HUES64 (cell line): ENCODE data around the gene PLS3.

ENCODE experiments used
- H3K27ac ChIP-seq: 2 replicates; pipeline ENCODE4 v1.7.0; 2013; ENCODE audit warnings: low read depth, low read length, inconsistent platforms
- H3K27me3 ChIP-seq: 2 replicates; pipeline ENCODE4 v1.6.1; 2013; ENCODE audit warnings: mild to moderate bottlenecking, low read length; ENCODE audit not compliant: insufficient read depth
- H3K36me3 ChIP-seq: 2 replicates; pipeline ENCODE4 v1.6.1; 2013; ENCODE audit warnings: mild to moderate bottlenecking, low read length; ENCODE audit not compliant: insufficient read depth
- H3K4me1 ChIP-seq: 2 replicates; pipeline ENCODE4 v1.6.1; 2013; ENCODE audit warnings: mild to moderate bottlenecking, low read length, moderate library complexity; ENCODE audit not compliant: insufficient read depth
- H3K4me3 ChIP-seq: 2 replicates; pipeline ENCODE4 v1.5.1; 2013; ENCODE audit warnings: mild to moderate bottlenecking, low read length, moderate library complexity
- H3K9ac ChIP-seq: 2 replicates; pipeline ENCODE4 v1.6.1; 2013; ENCODE audit warnings: mild to moderate bottlenecking, low read depth, low read length
- H3K9me3 ChIP-seq: 2 replicates; pipeline ENCODE4 v1.6.1; 2013; ENCODE audit warnings: low read depth, low read length; ENCODE audit not compliant: insufficient read depth
- WGBS: fragments of 150-250, 120-280 bp; methylation state at CpG from one replicate; pipeline ENCODE4 v1.1.7; 2013; ENCODE audit warnings: missing lambda C conversion rate; 5-methylcytosine and 5-hydroxymethylcytosine counted together

The PLS3 gene

DNA sequence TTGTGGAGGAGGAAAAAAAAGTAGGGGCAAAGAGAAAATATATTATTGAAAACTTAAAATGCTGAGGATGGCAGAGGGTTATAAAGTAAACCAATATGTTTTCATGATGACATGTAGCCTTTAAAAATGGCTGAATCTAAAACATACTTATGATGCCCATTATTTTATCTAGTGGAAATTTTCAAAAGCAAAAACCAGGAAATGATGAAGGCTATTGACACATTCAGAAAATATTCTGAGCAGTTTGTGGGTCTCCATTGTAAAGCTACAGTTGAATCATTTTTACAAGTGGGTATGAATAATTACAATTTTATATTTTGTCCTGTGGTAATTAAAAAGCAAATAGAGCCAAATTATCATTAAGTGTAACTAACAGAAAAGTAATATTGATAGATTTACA lies 10.7 kb downstream of the PLS3 start:
- Histone ChIP-seq H3K4me3 (no peak overlapping the region), H3K27me3 (no peaks in the 10 kb centered on the region), H3K36me3 (peaks cover 10% of the 10 kb centered on the region), H3K9ac (no peak overlapping the region), H3K27ac (no peak overlapping the region), H3K4me1 (no peaks in the 10 kb centered on the region), H3K9me3 (no peaks in the 10 kb centered on the region)

DNA sequence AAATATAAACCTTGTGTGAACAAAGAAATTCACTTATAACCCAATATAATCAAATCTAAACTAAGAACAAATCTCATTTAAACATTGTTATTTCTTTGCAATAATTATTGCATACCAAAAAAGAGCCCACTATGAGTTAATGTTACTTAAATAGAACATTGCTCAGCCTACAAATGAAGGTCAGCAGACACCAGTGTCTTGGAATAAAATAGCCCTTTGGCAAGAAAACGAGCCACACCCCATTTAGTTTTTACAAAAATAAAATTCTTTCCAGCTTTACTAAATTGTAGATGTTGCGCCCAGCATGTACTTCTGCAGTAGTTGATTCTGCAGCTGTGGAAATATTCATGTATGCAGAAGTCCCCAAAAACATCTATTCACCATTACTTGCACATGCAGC lies 12.2 kb downstream of the PLS3 start:
- no peaks in the 10 kb centered on the region for H3K27me3 ChIP-seq
- no peak overlapping the region for H3K27ac ChIP-seq
- H3K9ac ChIP-seq: no peak overlapping the region
- H3K9me3 ChIP-seq: no peaks in the 10 kb centered on the region
- H3K36me3 ChIP-seq: peaks cover 16% of the 10 kb centered on the region
- no peak overlapping the region for H3K4me3 ChIP-seq
- no peaks in the 10 kb centered on the region for H3K4me1 ChIP-seq
- 100% methylated on average over 2 of the region's 2 CpGs for WGBS

GRCh38 chrX:115576676-115577075 lies 15.7 kb downstream of the PLS3 start:
- Histone ChIP-seq H3K27ac (no peak overlapping the region), H3K9ac (no peak overlapping the region), H3K9me3 (no peaks in the 10 kb centered on the region), H3K4me1 (peaks cover 6% of the 10 kb centered on the region), H3K36me3 (peaks cover 16% of the 10 kb centered on the region), H3K4me3 (no peak overlapping the region), H3K27me3 (no peaks in the 10 kb centered on the region)
- 96% methylated on average over 5 of the region's 5 CpGs for WGBS

DNA sequence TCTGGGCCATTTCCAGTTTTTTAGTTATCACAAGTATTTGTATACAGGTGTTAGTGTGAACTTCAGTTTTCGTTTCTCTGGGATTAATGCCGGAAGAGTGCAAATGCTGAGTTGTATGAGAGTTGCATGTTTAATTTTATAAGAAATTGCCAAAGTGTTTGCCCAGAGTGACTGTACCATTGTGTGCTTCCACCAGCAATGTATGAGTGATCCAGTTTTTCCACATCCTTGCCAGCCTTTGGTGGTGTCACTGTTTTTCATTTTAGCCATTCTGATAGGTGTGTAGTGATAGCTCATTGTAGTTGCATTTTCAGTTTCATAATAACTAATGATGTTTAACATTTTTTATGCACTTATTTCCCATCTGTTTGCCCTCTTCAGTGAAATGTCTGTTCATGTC lies 18.4 kb downstream of the PLS3 start:
- no peaks in the 10 kb centered on the region for H3K27me3 ChIP-seq
- H3K9me3 ChIP-seq: no peaks in the 10 kb centered on the region
- peaks cover 16% of the 10 kb centered on the region for H3K36me3 ChIP-seq
- H3K9ac ChIP-seq: no peak overlapping the region
- 93% methylated on average over 2 of the region's 2 CpGs for WGBS
- H3K4me3 ChIP-seq: no peak overlapping the region
- peaks cover 33% of the 10 kb centered on the region for H3K4me1 ChIP-seq
- no peak overlapping the region for H3K27ac ChIP-seq

- H3K9ac ChIP-seq: no peak overlapping the region
- peaks cover 37% of the 10 kb centered on the region for H3K4me1 ChIP-seq
- H3K27me3 ChIP-seq: no peaks in the 10 kb centered on the region
- peaks cover 15% of the 10 kb centered on the region for H3K36me3 ChIP-seq
- 96% methylated on average over 6 of the region's 8 CpGs for WGBS
- no peaks in the 10 kb centered on the region for H3K9me3 ChIP-seq
- no peak overlapping the region for H3K27ac ChIP-seq
- no peak overlapping the region for H3K4me3 ChIP-seq
Measured at GRCh38 chrX:115579786-115580294, 18.9 kb downstream of the PLS3 start.

- H3K4me3 ChIP-seq: no peak overlapping the region
- peak overlapping the region; percentile 64; the same call in 1 of the 2 replicates for H3K27ac ChIP-seq
- 67% methylated on average over 1 of the region's 2 CpGs for WGBS
- peaks cover 37% of the 10 kb centered on the region for H3K4me1 ChIP-seq
- H3K36me3 ChIP-seq: peaks cover 6% of the 10 kb centered on the region; the same call in 1 of the 2 replicates
- no peaks in the 10 kb centered on the region for H3K9me3 ChIP-seq
- peak overlapping the region; percentile 39; the same call in 1 of the 2 replicates for H3K9ac ChIP-seq
- H3K27me3 ChIP-seq: no peaks in the 10 kb centered on the region
Measured at GRCh38 chrX:115581759-115582615, 21.0 kb downstream of the PLS3 start.

DNA sequence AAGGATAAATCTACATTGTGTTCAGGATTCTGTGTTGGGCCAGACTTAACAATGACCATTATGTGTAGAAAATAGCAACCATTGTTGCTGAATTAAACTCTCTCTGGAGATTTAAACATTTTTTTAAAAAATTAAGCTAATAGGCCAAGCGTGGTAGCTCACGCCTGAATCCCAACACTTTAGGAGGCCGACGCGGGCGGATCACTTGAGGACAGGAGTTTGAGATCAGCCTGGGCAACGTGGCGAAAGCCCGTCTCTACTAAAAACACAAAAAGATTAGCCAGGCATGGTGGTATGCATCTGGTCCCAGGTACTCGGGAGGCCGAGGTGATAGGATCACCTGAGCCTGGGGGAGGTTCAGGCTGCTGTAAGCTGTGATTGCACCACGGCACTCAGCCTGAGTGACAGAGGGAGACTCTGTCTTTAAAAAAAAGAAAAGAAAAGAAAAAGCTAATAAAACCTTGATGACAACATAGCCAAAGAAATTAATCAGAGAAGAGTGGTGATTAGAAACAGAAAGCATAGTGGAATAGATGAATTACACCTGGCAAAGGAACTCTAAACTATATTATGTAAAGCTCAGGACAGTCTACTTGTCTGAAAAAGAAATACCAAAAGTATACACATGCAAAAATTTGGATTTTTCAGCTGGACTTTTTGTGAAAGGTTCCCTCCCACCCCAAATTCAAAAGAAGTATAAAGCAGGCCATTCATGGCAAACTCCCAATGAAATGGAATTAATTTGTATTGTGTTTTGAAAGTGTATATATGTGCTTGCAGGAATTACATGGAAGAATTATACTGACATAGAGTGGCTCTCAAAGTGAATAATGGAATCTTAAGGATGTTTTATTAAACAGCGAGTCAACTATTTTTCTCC lies 21.9 kb downstream of the PLS3 start:
- H3K27ac ChIP-seq: peak overlapping the region; percentile 64; the same call in 1 of the 2 replicates
- H3K4me3 ChIP-seq: no peak overlapping the region
- no peaks in the 10 kb centered on the region for H3K9me3 ChIP-seq
- WGBS: 44% methylated on average over 12 of the region's 13 CpGs
- peak overlapping the region; percentile 39; the same call in 1 of the 2 replicates for H3K9ac ChIP-seq
- peaks cover 3% of the 10 kb centered on the region; the same call in 1 of the 2 replicates for H3K36me3 ChIP-seq
- no peaks in the 10 kb centered on the region for H3K27me3 ChIP-seq
- peaks cover 37% of the 10 kb centered on the region for H3K4me1 ChIP-seq

DNA sequence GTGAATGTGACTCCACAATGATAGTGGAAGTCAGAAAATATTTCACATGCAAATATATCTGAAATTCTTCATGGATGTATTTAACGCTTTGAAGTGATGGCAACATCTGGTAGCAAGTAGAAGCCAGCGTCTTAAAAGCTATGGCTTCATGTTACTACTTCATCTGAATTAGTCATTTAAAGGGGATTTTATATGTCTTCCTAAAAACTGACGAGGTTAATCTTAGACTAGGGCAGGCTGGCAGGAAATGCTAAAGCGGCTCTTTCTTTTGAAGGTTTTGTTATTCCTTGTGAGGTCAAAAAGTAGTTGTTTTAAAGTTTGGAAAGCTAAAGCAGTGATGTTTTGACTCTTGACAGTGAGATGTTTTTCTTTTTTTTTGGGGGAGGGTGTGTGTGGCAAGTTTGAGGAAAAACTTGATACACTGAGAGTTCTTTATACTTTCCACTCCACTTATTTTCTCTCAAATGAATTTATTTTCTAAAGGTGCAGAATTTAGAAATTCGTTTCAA lies 22.6 kb downstream of the PLS3 start:
- Histone ChIP-seq H3K4me3 (no peak overlapping the region), H3K4me1 (peaks cover 37% of the 10 kb centered on the region), H3K36me3 (peaks cover 3% of the 10 kb centered on the region; the same call in 1 of the 2 replicates), H3K9ac (no peak overlapping the region), H3K27ac (peak overlapping the region; percentile 46; the same call in 1 of the 2 replicates), H3K9me3 (no peaks in the 10 kb centered on the region), H3K27me3 (no peaks in the 10 kb centered on the region)
- 16% methylated on average over 4 of the region's 5 CpGs for WGBS

DNA sequence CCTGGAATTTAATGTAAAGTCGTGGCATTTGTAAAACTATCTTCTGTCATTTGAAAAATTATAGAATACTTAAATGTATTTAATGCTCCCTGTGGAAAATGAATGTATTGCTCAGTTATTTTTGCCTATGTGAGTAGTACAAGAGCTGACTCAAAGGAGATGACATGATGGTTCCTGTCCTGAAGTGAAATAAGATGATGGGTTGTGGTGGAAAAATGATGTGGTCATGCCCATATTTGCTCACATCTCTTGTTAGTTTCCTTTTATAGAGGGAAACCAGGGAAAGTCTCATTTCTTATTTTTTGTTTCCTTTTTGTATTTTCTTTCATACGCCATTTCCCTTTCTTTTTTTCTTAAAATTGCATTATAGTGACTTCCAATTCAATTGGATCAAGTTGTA lies 23.7 kb downstream of the PLS3 start:
- peaks cover 37% of the 10 kb centered on the region for H3K4me1 ChIP-seq
- no CpG with 5 or more reads among the region's 2 CpGs for WGBS
- H3K36me3 ChIP-seq: no peaks in the 10 kb centered on the region; the same call in 1 of the 2 replicates
- H3K27ac ChIP-seq: no peak overlapping the region
- H3K9me3 ChIP-seq: no peaks in the 10 kb centered on the region
- H3K4me3 ChIP-seq: no peak overlapping the region
- H3K27me3 ChIP-seq: no peaks in the 10 kb centered on the region
- H3K9ac ChIP-seq: no peak overlapping the region

DNA sequence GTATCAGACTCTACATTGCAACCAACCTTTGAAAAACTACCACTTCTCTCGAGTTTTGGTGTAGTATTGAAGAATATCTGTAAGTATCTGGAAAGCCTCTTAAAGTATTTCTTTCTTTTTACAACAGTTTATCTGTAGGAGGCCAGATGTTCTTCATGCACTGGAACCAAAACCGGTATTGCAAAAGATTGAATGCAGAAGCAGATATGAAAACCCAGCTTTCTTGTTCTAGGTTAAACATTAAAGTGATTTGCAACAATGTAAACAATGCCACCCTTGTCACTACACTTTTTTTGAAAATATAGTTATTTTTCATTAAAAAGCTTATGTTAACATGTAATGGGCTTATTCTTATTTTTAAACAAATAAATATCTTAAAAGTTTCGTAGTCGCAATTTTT lies 27.2 kb downstream of the PLS3 start:
- no peak overlapping the region for H3K4me3 ChIP-seq
- no peaks in the 10 kb centered on the region for H3K36me3 ChIP-seq
- no peak overlapping the region for H3K9ac ChIP-seq
- no peak overlapping the region for H3K27ac ChIP-seq
- no peaks in the 10 kb centered on the region for H3K27me3 ChIP-seq
- no peaks in the 10 kb centered on the region for H3K9me3 ChIP-seq
- 88% methylated on average over 3 of the region's 4 CpGs for WGBS
- peaks cover 37% of the 10 kb centered on the region for H3K4me1 ChIP-seq

GRCh38 chrX:115589419-115589818 lies 28.4 kb downstream of the PLS3 start:
- Histone ChIP-seq H3K27me3 (no peaks in the 10 kb centered on the region), H3K4me3 (no peak overlapping the region), H3K9me3 (no peaks in the 10 kb centered on the region), H3K4me1 (peaks cover 37% of the 10 kb centered on the region), H3K36me3 (no peaks in the 10 kb centered on the region), H3K9ac (no peak overlapping the region), H3K27ac (no peak overlapping the region)
- WGBS: 100% methylated on average over 3 of the region's 4 CpGs
